Right hindlimb (tissue), 1 donor: ENCODE data around the gene RESP18.

Experiments
- DNase-seq: peaks from one replicate; pipeline ENCODE4 v3.0.0-alpha.2; 2018

The RESP18 gene

DNA sequence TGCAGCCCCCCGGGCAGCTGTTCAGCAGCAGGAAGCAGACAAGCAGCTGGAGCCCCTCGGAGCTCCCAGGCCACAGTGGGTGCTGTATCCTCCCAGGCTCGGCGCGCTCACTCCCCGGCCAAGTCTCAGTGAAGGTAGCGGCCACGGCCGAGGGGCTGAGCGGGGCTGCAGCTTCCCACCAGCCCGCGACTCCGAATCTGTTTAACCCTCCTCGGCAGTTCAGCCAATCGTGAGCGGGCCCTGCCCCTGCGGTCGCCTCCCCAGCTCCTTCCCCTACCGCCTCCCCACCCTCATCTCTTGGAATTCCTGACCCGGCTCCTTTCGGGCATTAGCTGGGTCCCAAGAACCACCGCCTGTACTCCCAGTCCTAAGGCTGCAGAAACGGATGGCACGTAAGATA is at the start of gene RESP18:
RESP18 (minus strand) TSS at position 203 of the 400 bp plus-strand sequence.
- DNase-seq, result no peak

DNA sequence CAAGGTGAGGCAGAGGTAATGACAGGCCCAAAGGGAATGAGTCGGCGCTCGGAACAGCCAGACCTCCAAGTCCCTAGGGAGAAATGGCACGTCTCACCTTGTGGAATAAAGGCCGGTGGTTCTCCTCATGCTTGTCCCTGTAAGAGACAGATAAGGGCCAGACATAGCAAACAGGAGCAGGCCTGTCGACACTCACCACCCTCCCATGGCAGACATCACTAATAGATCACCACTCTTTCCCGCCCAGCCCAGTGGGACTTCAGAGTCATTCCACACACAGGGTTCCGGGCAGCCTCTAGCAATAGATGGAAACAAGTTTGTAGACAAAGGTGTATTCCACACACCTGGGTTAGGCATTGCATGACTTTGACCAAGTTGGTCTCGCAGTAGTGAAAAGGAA is 48.9 kb upstream of the RESP18 start:
- DNase-seq, result no peak

DNA sequence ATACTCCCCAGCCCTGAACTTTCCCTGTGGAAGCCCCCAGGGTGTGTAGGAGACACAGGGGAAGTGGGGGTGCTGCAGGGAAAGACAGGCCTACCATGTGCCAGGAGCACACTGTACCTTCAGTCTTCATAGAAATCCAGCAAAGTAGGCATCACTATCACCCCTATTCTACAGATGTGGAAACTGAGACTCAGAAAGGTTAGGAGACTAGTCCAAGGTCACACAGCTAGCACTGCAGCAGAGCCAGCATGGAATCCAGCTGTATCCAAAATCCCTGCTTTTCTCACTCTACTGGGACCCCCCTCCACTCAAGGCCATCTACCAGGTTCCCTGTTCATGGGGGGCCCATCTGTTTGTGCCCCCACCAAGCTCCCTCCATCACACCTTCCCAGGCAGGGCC is 48.4 kb upstream of the RESP18 start:
- no peak for DNase-seq

DNA sequence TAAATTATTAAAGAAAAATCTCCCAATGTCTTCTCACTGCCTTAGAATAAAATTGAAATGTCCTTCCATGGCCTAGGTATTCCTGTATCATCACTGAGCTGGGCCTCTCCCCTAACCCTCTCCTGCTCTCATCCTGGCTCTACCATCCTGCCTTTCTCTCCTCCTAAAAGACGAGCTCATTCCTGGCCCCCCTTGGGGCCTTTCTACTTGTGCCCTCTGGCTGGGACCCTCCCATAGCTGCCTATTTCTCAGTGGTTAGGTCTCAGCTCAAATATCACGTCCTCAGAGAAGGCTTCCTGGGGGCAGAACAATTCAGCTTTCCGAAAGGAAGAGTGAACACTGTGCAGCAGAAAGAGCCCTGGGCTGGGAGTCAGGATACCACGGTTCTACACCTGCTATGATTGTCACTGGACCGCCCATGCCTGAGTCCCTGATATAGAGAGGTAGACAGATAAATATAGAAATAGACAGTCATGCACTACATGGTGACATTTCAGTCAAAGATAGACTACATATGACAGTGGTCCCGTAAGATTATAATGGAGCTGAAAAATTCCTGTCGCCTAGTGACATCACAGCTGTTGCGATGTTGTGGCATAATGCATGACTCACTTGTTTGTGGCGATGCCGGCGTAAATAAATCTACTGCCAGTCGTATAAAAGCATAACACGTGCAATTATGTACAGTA is 45.8 kb upstream of the RESP18 start:
- peak; percentile 1 for DNase-seq

DNA sequence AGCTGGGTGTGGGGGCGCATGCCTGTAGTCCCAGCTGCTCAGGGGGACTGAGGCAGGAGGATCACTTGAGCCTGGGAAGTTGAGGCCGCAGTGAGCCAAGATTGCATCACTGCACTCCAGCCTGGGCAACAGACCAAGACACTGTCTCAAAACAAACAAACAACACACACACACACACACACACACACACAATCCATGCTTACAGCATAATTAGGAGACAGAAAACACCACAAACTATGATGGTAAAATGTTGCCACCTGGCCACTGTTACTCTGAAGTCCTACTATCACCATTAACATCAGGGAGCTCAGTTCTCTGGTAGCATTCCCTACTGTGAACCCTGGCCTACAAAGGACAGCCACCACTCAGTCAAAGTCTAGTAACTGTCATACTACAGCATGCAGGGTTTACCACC is 36.9 kb upstream of the RESP18 start:
- DNase-seq, result peak; percentile 53

DNA sequence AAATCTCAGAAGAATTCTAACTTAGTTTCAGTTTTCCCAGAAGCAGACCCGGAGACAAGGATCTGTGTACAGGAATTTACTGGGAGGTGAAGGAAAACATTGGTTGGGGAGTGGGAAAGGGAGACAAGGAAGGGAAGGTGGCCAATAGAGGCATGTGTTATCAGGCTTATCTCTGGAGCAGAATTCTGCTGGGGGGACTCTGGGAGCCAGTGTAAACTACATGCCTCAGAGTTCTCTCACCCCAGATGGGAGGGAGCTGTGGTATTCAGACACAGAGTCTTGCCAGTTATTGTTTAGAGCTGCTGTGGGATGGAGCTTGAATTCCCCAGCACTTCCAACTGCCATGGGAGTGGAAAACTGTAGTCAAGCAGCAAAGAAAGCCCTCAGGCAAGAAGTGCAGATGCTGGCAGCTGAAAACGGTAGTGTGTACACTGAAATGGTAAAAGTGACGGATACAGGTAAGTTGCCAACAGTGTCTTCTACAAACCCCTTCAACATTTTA is 36.2 kb upstream of the RESP18 start:
- peak; percentile 46 for DNase-seq

DNA sequence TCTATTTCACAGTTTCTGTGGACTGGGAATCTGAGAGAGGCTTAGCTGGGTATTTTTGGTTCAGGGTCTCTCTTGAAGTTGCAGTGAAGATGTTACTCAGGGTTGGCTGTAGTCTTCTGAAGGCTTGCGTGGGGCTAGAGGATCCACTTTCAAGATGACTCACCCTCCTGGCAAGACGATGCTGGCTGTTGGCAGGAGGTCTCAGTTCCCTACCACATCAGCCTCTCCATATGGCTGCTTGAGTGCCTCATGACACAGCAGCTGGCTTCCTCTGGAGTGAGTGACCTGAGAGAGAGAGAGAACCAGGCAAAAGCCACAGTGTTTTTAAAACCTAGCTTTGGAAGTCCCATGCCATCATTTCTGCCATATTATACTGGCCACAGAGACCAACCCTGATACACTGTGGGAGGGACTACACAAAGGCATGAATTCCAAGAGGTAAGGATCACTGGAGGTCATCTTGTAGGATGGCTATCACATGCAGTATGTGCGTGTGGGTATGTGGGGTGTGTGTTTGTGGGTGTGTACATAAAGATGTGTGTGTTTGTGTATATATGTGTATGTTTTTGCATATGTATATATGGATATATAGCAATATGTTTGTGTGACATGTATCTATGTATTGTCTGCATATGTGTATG is 30.1 kb upstream of the RESP18 start:
- peak; percentile 79 for DNase-seq

DNA sequence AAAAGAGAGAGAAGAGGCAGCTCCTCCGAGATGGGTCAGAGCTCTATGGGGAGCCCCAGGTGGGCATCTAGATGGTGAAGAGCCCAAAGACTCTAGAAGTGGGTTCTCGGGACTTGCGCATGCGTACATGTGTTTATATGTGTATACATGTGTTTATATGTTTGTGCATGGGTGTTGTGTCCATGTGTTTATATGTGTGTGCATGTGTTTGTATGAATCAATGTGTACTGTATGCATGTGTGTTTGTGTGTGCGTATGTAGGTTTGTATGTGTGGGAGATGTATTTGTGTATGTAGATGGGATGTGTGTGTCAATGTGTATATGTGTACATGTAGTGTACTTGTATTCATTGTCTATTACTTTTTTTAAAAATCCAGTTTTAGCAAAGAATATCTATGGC is 29.5 kb upstream of the RESP18 start:
- no peak for DNase-seq

DNA sequence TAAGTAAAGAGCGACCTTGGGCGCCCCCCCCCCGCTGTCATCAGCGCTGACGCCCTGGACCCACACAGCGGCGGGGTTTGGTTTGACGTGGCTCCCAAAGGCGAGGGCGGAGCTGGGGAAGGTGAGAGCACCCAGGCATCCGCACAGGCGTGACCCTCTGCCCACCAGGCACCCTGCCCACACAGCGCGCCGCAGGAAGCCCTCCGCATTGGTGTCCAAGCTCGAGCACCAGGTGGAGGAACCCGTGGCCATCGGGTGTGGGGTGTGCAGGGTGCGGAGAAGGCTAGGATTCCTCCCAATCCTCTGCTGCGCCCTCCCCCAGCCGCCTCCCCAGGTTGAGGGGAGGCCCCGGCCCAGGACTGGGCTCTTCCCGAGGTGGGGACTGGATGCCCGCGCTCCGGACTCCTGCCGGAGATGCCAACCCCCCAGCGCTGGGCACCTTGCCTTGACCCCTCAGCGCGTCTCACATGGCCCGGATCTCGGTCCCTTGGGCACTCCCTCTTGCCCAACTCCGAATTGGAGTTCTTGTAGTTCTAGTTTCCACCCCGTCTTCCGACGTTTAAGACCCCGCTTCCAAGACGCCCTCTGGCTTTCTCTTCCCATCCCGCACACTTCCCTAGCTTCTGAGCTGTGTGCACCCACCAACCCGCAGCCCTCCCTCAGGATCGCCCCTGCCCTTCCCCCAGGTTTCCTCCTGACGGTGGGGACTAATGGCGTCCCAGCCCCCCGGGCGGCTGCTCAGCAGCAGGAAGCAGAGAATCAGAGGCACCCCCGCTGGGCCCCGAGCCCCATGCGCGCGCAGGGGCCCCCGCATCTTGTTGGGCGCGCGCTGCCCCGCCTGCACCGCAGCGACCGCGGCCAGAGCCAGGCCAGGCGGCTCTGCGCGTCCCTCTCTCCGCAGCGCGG is 25.9 kb upstream of the RESP18 start:
- DNase-seq, result no peak

DNA sequence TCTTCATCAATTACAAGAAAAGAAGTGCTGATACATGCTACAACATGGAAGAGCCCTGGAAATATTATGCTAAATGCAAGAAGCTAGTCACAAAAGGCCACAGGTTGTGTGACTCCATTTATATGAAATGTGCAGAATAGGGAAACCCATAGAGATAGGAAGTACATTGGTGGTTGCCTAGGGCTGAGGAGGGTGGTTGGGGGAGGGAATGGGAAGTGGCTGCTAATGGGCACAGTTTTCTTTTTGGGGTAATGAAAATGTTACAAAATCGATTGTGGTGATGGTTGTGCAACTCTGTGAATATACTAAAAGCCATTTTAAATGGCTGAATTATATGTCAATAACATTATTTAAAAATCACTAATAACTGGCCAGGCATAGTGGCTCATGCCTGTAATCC is 24.3 kb upstream of the RESP18 start:
- DNase-seq, result no peak

DNA sequence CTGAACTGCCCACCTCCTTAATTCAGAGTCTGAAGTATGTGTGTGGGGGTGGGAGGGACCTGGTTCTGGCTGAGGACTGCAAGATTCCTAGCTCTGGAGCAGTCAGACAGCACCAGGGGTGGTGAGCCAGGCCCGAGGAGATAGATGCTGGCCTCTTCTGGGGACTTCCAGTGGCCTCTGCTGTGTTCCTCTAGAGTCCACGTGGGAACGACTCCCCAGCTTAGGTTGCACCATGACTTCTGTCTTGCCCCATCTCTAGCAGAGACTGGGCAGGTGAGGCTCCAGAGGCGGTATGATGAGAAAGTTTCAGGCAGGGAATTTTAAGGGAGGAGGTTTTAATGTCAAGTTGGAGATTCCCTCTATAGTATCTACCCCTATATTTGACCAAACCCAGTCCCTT is 22.0 kb upstream of the RESP18 start:
- DNase-seq, result no peak

DNA sequence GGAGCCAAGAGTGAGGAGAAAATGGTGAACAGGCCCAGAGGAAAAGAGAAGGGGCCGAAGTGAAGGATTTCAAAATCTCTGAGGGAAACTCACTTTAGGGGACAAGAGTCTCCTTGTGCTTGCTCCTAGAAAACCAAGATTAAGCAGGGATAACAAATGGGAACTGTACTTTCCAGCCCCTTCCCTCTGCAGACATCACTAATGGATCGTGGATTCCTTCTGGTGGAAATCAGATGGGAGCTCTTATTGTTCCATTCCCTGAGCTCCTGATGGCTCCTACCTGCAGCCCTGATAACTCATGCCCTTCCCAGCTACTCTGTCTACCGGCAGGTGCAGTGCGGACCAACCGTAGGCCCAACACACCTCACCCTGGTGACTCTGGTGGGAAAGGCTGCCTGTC is 20.6 kb upstream of the RESP18 start:
- DNase-seq, result no peak

DNA sequence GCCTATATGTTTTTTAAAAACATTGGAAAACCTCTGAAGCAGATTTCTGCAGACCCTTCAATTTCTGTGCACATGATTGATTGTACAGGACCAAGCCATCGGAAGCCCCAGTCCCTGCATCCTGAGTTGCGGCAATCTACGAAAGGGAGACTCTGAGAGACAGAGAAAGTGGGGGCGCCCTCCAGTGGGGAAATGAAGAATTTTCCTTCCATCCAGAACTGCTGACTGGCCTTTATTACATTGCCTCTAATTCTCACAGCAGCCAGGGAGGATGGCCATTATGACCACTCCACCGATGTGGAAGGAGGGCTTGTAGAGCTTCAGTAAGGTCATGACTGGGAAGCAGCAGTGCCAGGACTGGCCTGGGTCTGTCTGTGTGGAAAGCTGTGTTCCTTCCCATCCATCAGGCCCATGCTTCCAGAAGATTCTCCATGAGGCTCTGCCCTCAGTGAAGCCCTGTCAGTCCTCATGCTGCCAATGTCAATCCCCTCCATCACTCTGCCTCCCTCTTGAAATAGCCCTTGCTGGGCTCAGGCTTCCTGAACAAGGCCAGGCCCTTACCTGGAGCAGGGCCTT is 20.0 kb upstream of the RESP18 start:
- DNase-seq, result peak; percentile 30

DNA sequence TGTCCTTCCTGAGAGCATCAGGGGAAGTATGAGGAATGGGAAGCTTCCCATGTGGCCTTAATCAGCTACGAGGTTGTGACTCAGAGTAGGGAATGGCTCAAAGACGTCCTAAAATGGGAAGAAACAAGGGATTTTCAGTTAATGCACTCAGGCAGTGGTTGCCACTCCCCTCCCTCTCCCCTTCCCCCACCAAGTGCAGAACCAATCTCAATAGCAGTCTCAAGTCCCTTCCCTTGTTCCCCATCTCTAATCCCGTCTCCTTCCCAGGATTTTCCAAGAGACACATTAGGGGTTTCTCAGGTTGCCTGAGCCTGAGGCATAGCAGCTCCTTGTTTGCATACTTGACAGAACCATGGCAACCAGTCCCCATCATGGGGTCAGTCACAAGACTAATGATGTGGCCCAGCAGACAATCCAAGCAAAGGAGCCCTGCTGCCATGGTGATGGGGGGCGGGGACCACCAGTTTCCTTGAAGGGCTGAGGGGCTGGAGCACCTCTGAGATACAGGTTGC is 18.2 kb upstream of the RESP18 start:
- DNase-seq, result no peak

DNA sequence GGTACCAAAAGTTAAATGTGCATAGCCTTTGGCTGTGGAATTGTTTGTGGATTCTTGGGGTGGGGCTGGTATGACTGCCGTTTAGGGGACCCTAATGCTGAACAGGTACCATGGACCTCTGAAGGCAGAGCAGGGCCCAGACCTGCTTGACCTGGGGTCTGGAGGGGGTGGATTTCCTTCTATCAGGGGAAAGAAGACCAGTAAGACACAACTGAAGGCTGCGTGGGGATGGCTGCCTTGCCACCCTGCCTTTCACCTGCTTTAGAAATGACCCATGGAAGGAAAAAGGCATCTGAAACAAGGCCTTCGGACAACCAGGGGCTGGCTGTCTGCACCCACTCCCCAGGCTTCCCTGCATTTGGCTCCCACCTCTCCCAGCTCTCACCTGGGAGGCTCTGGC is 17.7 kb upstream of the RESP18 start:
- no peak for DNase-seq

DNA sequence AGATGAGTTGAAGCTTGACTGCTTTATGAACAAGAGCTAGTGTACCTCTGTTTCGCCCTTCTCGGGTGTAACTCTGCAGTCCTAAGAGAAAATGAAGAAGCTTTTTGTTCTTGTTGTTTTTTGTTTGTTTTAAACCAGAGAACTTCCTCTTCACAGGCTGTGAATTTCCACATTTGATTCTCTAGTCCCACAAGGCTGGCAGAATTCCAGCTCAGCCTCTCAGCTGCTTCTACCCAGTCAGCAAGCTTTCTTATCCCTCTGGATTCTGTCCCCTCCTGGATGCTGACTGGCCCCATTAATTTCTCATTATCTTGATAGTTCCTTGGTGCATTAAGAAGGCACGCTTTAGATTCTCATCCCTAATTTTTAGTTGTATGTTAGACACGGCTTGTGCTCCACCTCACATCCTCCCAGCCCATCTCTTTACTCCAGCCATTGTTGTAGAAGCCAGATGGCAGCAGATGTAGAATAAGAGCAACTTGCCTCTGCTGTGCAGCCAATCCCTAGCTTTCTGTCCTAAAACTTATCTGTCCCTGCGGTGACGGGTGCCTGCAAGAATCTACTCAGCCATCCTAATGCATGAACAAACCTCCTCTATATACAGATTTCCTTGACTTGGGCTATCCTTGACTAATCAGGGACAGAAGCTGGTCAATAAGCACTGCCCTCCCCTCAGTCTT is 12.3 kb upstream of the RESP18 start:
- DNase-seq, result peak; percentile 58

DNA sequence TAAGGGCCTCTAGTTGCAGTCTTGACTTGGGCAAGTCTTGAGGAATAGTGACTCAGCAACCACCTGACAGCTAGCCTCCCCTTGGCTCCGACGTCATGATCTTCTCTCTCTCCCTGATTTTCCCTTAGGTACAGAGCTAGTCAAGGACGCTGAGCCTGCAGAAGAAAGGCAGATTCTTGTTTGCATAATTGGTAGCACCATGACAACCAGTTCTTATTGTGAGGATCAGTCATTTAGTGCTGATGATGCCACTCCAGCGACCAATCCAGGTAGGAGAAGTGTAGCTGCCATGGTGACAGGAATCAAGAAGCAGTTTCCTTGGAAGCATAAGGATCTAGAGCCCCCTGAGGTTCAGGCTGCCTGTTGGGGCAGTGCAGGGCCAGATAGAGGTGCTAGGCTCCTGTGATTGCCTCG is 2.8 kb upstream of the RESP18 start:
- DNase-seq, result no peak

DNA sequence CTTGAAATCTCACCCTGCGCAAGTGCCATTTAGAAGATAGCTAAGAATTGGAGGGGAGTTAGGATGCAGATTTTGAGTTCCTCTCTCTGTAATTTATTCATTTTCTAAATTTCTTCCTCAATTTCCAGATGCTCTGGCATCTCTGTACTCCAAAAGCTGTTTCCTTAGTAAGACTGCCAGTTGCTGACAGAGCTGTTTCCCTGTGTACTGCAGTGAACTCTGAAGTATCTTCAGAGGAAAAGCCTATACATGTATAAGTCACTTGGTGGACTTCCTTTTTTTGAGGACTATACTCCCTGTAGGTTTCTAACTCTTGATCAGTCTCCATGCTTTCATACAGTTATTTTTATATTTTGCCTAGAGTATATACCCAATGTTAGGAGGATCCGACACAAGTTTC is 1.5 kb upstream of the RESP18 start:
- no peak for DNase-seq

DNA sequence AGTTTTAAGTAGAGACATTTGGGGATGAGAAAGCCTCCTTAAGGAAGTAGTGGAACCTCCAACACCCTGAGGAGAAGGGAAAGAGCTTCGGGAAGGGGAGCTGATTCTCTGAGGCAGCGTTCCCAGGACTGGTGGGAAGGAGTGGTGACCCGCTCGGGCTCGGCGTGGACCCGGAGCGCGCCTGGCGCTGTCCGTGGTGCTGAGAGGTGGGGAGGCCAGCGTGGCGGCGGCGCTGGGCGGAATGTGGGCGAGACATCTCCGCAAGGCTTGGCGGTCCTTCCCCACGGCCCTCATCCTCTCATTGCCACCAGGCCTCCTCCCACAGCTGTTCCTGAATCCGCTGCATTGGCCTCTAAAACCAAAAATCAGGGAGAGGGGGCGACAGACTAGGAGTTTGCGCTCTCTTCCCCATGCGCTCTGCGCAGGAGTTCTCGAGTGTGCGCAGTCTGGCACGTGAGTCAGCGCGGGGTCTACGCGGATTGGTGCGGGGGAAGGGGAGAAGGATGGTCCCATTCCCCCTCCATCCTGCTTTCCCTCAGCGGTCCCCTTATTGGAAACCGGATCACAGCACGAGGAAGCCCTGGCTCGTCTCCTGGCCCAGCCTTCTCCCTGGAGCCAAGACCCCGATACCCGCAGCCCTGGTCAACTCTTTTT is 857 bp downstream of the RESP18 start:
- DNase-seq, result peak; percentile 67

DNA sequence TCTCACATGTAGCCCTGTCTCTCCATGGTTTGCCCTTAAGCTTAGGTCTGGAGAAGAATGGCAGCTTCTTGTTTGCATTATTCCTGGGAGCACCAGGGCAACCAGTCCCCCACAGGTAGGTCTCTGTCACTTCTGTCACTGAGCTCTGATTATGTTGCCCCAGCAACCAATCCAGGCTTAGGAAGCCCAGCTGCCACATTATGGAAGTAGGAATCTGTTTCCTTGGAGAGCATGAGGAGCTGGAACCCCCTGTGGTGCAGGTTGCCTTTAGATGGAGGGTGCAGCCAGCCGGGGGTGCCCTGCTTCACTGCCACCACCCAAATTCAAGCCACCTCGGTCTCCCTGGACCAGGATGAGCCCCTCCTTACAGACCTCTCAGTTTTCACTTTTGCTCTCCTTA is 4.8 kb downstream of the RESP18 start:
- DNase-seq, result no peak

DNA sequence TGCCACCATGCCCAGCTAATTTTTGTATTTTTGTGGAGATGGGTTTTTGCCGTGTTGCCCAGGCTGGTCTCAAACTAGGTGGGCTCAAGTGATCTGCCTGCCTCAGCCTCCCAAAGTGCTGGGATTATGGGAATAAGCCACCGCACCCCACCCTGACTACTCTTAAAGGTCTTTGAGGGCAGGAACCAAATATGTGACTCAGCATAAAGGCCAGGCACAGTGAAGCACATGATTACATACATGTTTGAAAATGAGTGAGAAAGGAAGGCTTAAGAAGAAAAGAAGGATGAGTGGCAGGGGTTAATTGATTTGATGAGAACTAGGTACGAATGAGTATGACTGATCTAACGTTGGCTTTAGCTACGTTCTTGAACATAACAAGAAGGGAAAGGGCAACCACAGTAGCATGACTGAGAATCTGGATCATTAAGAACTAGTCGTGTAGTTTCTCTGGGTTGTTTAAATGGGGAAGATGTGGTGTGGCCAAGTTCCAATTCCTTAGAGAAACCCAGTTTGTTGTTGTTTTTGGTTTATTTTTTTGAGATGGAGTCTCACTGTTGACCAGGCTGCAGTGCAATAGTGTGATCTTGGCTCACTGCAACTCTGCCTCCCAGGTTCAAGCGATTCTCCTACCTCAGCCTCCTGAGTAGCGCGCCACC is 6.8 kb downstream of the RESP18 start:
- no peak for DNase-seq
